Upper lobe of right lung (tissue), 1 donor: ENCODE results near the gene MTHFD1L. TPM values are rescaled to one million over a fixed set of nuclear protein-coding genes. Genes with fewer than 3 reads are reported as not detected.
A peak's percentile ranks its signal among the peaks of the same experiment; 100 is the strongest.

Experiments used
- ATAC-seq: fragments of 200-7000 bp; cut with Tn5 transposase; one replicate; pipeline ENCODE4 v1.9.1; 2020; ENCODE audit warnings: mild to moderate bottlenecking, moderate library complexity
- DNase-seq: peaks from one replicate; pipeline ENCODE4 v3.0.0-alpha.2; 2020
- H3K27ac ChIP-seq: fragments of 200-600 bp; one replicate; pipeline ENCODE4 v1.8.0; 2022
- H3K27me3 ChIP-seq: fragments of 200-600 bp; one replicate; pipeline ENCODE4 v1.8.0; 2022; ENCODE audit warnings: mild to moderate bottlenecking
- H3K36me3 ChIP-seq: fragments of 200-600 bp; one replicate; pipeline ENCODE4 v1.8.0; 2022
- H3K4me1 ChIP-seq: fragments of 200-600 bp; one replicate; pipeline ENCODE4 v1.8.0; 2022
- H3K4me3 ChIP-seq: fragments of 200-600 bp; one replicate; pipeline ENCODE4 v1.8.0; 2022; ENCODE audit warnings: mild to moderate bottlenecking
- H3K9me3 ChIP-seq: fragments of 200-600 bp; one replicate; pipeline ENCODE4 v1.8.0; 2022
- intact Hi-C: fragments of 100-400 bp; cut with DNase I; formaldehyde crosslinking; loops from one replicate; pipeline ENCODE4 v1.11.0; 2022
- total RNA-seq: library from RNA; stranded (reverse); fragmentation: NEBNext Ultra II Directional; extraction: Animal tissue kit (Norgen Biotek cat#: 25700); gene quantifications from one replicate; pipeline ENCODE4 v1.2.1, GENCODE V29; 2021
- TF ChIP-seq, protein P1 (sequence below): fragments of 200-600 bp; IDR thresholded peaks from one replicate; pipeline ENCODE4 v1.8.0; 2022; ENCODE audit warnings: antibody characterized with exemption
- donor health status: DM: no; HTN: yes; CAD: no; lungs with severe emphysema.

Gene MTHFD1L
- total RNA-seq, 1 donor from 2014 or later: 27.9 TPM

DNA sequence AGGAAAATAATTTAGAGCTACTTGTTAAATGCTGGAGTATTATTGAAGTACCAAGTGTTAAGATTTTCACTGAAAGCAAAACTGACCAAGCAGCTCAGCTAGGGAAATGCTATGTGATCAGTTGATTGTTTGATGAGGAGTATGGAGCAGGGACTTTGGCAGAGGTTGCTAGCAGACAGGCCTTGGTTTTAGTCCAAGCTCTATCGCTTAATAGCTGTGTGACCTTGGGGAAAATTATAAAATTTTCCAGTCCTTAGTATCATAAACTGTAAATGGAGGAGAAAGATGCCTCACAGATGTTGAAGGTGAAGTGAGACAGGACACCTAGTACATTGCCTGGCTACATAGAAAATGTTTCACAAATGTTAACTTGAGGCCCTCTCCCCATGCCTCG lies 136.6 kb downstream of the MTHFD1L start:
- Histone ChIP-seq H3K4me3 (no peak overlapping the region), H3K27ac (no peak overlapping the region), H3K27me3 (no peaks in the 10 kb centered on the region), H3K36me3 (no peaks in the 10 kb centered on the region), H3K4me1 (peaks cover 17% of the 10 kb centered on the region), H3K9me3 (no peaks in the 10 kb centered on the region)
- DNase-seq (no peak), ATAC-seq (no peak)
- intact Hi-C loops: no loop called here
- TF ChIP-seq, protein P1, sequence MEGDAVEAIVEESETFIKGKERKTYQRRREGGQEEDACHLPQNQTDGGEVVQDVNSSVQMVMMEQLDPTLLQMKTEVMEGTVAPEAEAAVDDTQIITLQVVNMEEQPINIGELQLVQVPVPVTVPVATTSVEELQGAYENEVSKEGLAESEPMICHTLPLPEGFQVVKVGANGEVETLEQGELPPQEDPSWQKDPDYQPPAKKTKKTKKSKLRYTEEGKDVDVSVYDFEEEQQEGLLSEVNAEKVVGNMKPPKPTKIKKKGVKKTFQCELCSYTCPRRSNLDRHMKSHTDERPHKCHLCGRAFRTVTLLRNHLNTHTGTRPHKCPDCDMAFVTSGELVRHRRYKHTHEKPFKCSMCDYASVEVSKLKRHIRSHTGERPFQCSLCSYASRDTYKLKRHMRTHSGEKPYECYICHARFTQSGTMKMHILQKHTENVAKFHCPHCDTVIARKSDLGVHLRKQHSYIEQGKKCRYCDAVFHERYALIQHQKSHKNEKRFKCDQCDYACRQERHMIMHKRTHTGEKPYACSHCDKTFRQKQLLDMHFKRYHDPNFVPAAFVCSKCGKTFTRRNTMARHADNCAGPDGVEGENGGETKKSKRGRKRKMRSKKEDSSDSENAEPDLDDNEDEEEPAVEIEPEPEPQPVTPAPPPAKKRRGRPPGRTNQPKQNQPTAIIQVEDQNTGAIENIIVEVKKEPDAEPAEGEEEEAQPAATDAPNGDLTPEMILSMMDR: no peak

DNA sequence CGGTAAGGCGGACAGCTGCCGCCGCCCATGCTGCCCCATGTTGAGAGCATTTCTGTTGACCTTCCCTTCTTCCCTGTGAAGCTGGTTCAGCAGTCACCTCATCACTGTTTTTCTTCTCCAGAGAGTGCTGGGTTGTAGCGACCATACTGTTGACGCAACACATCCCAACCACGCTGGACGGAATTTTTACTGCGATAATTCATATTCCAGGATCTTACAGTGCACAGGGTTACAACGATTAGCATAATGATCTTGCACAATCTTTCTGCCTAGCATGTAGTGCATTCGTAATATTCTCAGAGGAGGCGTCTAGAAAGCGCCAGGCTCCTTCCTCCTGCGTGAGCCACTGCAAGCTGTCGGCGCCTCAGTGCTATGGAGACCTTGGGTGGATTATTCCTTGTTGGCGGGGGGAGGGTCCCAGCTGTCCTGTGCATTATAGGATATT lies 137.0 kb downstream of the MTHFD1L start:
- TF ChIP-seq, protein P1: no peak
- DNase-seq (no peak), ATAC-seq (no peak)
- no peak overlapping the region for H3K27ac ChIP-seq
- H3K9me3 ChIP-seq: no peaks in the 10 kb centered on the region
- intact Hi-C loops: no loop called here
- H3K4me1 ChIP-seq: peaks cover 17% of the 10 kb centered on the region
- H3K27me3 ChIP-seq: no peaks in the 10 kb centered on the region
- no peak overlapping the region for H3K4me3 ChIP-seq
- no peaks in the 10 kb centered on the region for H3K36me3 ChIP-seq

GRCh38 chr6:151004383-151005024 lies 139.0 kb downstream of the MTHFD1L start:
- TF ChIP-seq, protein P1: no peak
- Histone ChIP-seq H3K4me1 (peaks cover 17% of the 10 kb centered on the region), H3K27ac (peak overlapping the region; percentile 43), H3K9me3 (no peaks in the 10 kb centered on the region), H3K27me3 (no peaks in the 10 kb centered on the region), H3K4me3 (no peak overlapping the region), H3K36me3 (no peaks in the 10 kb centered on the region)
- DNase-seq (no peak), ATAC-seq (peak; percentile 78)
- intact Hi-C loops: no loop called here

- Histone ChIP-seq H3K36me3 (no peaks in the 10 kb centered on the region), H3K27ac (no peak overlapping the region), H3K9me3 (no peaks in the 10 kb centered on the region), H3K27me3 (no peaks in the 10 kb centered on the region), H3K4me1 (peaks cover 17% of the 10 kb centered on the region), H3K4me3 (no peak overlapping the region)
- ATAC-seq: no peak
- no peak for DNase-seq
- intact Hi-C loops: no loop called here
- TF ChIP-seq, protein P1: no peak
Measured at GRCh38 chr6:151005164-151005563, 139.7 kb downstream of the MTHFD1L start.

DNA sequence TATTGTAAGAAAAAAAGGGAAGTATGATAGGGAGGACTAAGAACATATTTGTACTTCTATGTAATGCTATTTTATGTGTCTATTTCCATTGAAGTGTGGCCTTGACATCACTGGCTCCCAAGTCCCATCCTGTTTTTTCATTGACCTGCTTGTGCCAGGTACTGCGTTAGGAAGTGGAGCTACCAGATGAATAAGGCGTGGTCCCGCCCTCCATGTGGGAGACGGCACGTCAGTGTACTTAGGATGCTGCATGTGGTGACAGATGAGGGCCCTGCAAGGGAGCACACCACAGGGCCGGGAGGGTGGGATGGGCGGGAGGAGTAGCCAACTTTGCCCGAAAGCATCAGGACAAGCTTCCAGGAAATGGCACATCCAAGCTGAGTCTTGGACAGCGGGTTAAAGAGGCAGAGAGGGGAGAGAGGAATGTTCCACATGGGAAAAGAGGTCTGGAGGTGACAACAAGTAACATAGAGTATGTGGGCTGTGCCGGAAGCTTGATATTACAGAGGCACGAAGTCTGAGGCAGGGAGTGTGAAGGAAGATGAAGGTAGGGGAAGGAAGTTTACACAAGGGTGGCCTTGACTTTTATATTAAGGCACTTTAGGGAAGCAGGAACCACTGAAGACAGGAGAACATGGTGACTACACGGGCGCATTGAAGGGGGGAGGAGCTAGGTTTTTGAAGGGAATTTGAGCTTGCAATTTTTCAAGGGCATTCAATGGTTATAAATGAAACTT lies 140.6 kb downstream of the MTHFD1L start:
- DNase-seq (no peak), ATAC-seq (peak; percentile 46)
- H3K4me3 ChIP-seq: no peak overlapping the region
- no peaks in the 10 kb centered on the region for H3K27me3 ChIP-seq
- intact Hi-C loops: no loop called here
- H3K36me3 ChIP-seq: no peaks in the 10 kb centered on the region
- no peak overlapping the region for H3K27ac ChIP-seq
- peaks cover 17% of the 10 kb centered on the region for H3K4me1 ChIP-seq
- TF ChIP-seq, protein P1: no peak
- H3K9me3 ChIP-seq: no peaks in the 10 kb centered on the region
